ENCODE results near the gene MRTFB.
A peak's percentile ranks its signal among the peaks of the same experiment; 100 is the strongest.

Gene MRTFB

GRCh38 chr16:14301169-14302030 is 230.3 kb downstream of the MRTFB start:
- H3K4me2 ChIP-seq (ENCODE audit: low read length): peak overlapping the region; percentile 100

GRCh38 chr16:14302031-14302398 is 230.9 kb downstream of the MRTFB start:
- peak overlapping the region; percentile 87 for H3K4me3 ChIP-seq (ENCODE audit: low read length)
- H3K27ac ChIP-seq (ENCODE audit: low read length): peak overlapping the region; percentile 23; the same call in 1 of the 2 replicates
- H4K20me1 ChIP-seq (ENCODE audit: insufficient read depth, low read length): peaks cover 11% of the 10 kb centered on the region; the same call in 1 of the 2 replicates
- H3K79me2 ChIP-seq (ENCODE audit: low read length): peaks cover 26% of the 10 kb centered on the region
- H3K4me2 ChIP-seq (ENCODE audit: low read length): peak overlapping the region; percentile 94
- H3K36me3 ChIP-seq (replicated peaks; ENCODE audit: low read depth, low read length): no peaks in the 10 kb centered on the region
- no peak overlapping the region for H2AFZ ChIP-seq (ENCODE audit: low read depth, low read length)
- H3K4me1 ChIP-seq (ENCODE audit: low read length): peaks cover 38% of the 10 kb centered on the region
- TF ChIP-seq CTCF (IDR thresholded peaks at IDR 0.05; ENCODE audit: low read depth, low read length) (no peak), EZH2phosphoT487 (IDR thresholded peaks at IDR 0.05; ENCODE audit: low read depth) (no peak)
- peaks cover 16% of the 10 kb centered on the region for H3K27me3 ChIP-seq (ENCODE audit: low read depth, low read length)
- H3K9me3 ChIP-seq (ENCODE audit: insufficient read depth, low read length): no peaks in the 10 kb centered on the region
- H3K9ac ChIP-seq (ENCODE audit: low read length): peak overlapping the region; percentile 75

More at GRCh38 chr16:14301169-14302030, 230.3 kb downstream of the MRTFB start:
- Histone ChIP-seq H4K20me1 (ENCODE audit: insufficient read depth, low read length) (peaks cover 11% of the 10 kb centered on the region; the same call in 1 of the 2 replicates), H2AFZ (ENCODE audit: low read depth, low read length) (peak overlapping the region; percentile 62; the same call in 1 of the 2 replicates), H3K9me3 (ENCODE audit: insufficient read depth, low read length) (no peaks in the 10 kb centered on the region), H3K27ac (ENCODE audit: low read length) (no peak overlapping the region), H3K4me3 (ENCODE audit: low read length) (peak overlapping the region; percentile 87), H3K79me2 (ENCODE audit: low read length) (peaks cover 22% of the 10 kb centered on the region), H3K36me3 (replicated peaks; ENCODE audit: low read depth, low read length) (no peaks in the 10 kb centered on the region), H3K27me3 (ENCODE audit: low read depth, low read length) (peaks cover 16% of the 10 kb centered on the region), H3K9ac (ENCODE audit: low read length) (peak overlapping the region; percentile 62), H3K4me1 (ENCODE audit: low read length) (peaks cover 32% of the 10 kb centered on the region)
- TF ChIP-seq EZH2phosphoT487 (IDR thresholded peaks at IDR 0.05; ENCODE audit: low read depth) (no peak), CTCF (IDR thresholded peaks at IDR 0.05; ENCODE audit: low read depth, low read length) (no peak)

GRCh38 chr16:14302399-14303181 is 231.5 kb downstream of the MRTFB start:
- Histone ChIP-seq H3K9me3 (ENCODE audit: insufficient read depth, low read length) (no peaks in the 10 kb centered on the region), H3K27me3 (ENCODE audit: low read depth, low read length) (peaks cover 16% of the 10 kb centered on the region), H3K4me1 (ENCODE audit: low read length) (peaks cover 44% of the 10 kb centered on the region), H3K36me3 (replicated peaks; ENCODE audit: low read depth, low read length) (no peaks in the 10 kb centered on the region), H3K27ac (ENCODE audit: low read length) (peak overlapping the region; percentile 23; the same call in 1 of the 2 replicates), H4K20me1 (ENCODE audit: insufficient read depth, low read length) (peaks cover 11% of the 10 kb centered on the region; the same call in 1 of the 2 replicates), H3K79me2 (ENCODE audit: low read length) (peaks cover 27% of the 10 kb centered on the region), H3K4me2 (ENCODE audit: low read length) (peak overlapping the region; percentile 94), H3K4me3 (ENCODE audit: low read length) (peak overlapping the region; percentile 87), H3K9ac (ENCODE audit: low read length) (peak overlapping the region; percentile 75), H2AFZ (ENCODE audit: low read depth, low read length) (peak overlapping the region; percentile 2; the same call in 1 of the 2 replicates)
- TF ChIP-seq CTCF (IDR thresholded peaks at IDR 0.05; ENCODE audit: low read depth, low read length) (no peak), EZH2phosphoT487 (IDR thresholded peaks at IDR 0.05; ENCODE audit: low read depth) (no peak)
